Fibroblast of the aortic adventitia (primary cell): ENCODE results near the gene GNGT2. TPM values are rescaled to one million over a fixed set of nuclear protein-coding genes. Genes with fewer than 3 reads are reported as not detected.
A peak's percentile ranks its signal among the peaks of the same experiment; 100 is the strongest.
"Not testable (repeated sequence)": the region's sequence is repeated elsewhere in the genome, so short reads cannot be mapped to it uniquely, and the experiment has no call there.

ENCODE experiments used
- DNase-seq: peaks from one replicate; pipeline ENCODE4 v3.0.0-alpha.2; 2010; ENCODE audit warnings: low read depth
- H3K4me3 ChIP-seq: 2 replicates; pipeline ENCODE4 v1.5.1; 2011; ENCODE audit warnings: low read depth, mild to moderate bottlenecking, control low read depth, low read length, moderate library complexity
- CTCF ChIP-seq: IDR thresholded peaks from 2 replicates; pipeline ENCODE4 v1.5.1; 2011; ENCODE audit warnings: mild to moderate bottlenecking, low read length, control low read depth, inconsistent platforms; ENCODE audit not compliant: insufficient read depth
- total RNA-seq: library from RNA; depleted of rRNA; stranded (reverse); fragments of >200 nt; gene quantifications from 2 replicates; pipeline ENCODE4 v1.2.3, GENCODE V29; 2012; ENCODE audit warnings: low replicate concordance

GNGT2 gene
- total RNA-seq, 1 donor, result 0.45 TPM

- peak; percentile 25 for TF ChIP-seq CTCF
- DNase-seq, result peak; percentile 84
Measured at GRCh38 chr17:49191917-49192741, 18.2 kb downstream of the GNGT2 start.

GRCh38 chr17:49191409-49191916 lies 18.9 kb downstream of the GNGT2 start:
- H3K4me3 ChIP-seq, result peak overlapping the region; percentile 79
- TF ChIP-seq CTCF, result no peak
- DNase-seq, result no peak

More at GRCh38 chr17:49191917-49192741, 18.2 kb downstream of the GNGT2 start:
- H3K4me3 ChIP-seq, result peak overlapping the region; percentile 79

- no peak for TF ChIP-seq CTCF
- DNase-seq, result no peak
- H3K4me3 ChIP-seq, result no peak overlapping the region
Measured at GRCh38 chr17:49190932-49191331, 19.4 kb downstream of the GNGT2 start.

GRCh38 chr17:49187301-49187700 lies 23.1 kb downstream of the GNGT2 start:
- TF ChIP-seq CTCF, result no peak
- DNase-seq, result no peak

GRCh38 chr17:49185381-49185780 lies 25.0 kb downstream of the GNGT2 start:
- not testable (repeated sequence) for DNase-seq, H3K4me3 ChIP-seq

More at GRCh38 chr17:49187301-49187700, 23.1 kb downstream of the GNGT2 start:
- H3K4me3 ChIP-seq, result no peak overlapping the region

- H3K4me3 ChIP-seq, DNase-seq: not testable (repeated sequence)
Measured at GRCh38 chr17:49184522-49184921, 25.9 kb downstream of the GNGT2 start.

GRCh38 chr17:49183801-49184200 lies 26.6 kb downstream of the GNGT2 start:
- TF ChIP-seq CTCF, result no peak

GRCh38 chr17:49183341-49183740 lies 27.0 kb downstream of the GNGT2 start:
- no peak for DNase-seq
- TF ChIP-seq CTCF, result no peak
- no peak overlapping the region for H3K4me3 ChIP-seq

More at GRCh38 chr17:49183801-49184200, 26.6 kb downstream of the GNGT2 start:
- DNase-seq, result no peak
- no peak overlapping the region for H3K4me3 ChIP-seq
